Dedifferentiated amniotic fluid mesenchymal stem cell (primary cell): ENCODE data around the gene PGP.
"Not testable (repeated sequence)": the region's sequence is repeated elsewhere in the genome, so short reads cannot be mapped to it uniquely, and the experiment has no call there.

ENCODE experiments used
- DNase-seq: peaks from one replicate; pipeline ENCODE4 v3.0.0-alpha.2; 2016; ENCODE audit errors: extremely low spot score

The PGP gene

GRCh38 chr16:2214719-2214968, at the start of gene PGP:
TSS of gene PGP (minus strand) at chr16:2214840. CDS start at chr16:2214777, 63 bp downstream.
- no peak for DNase-seq

GRCh38 chr16:2263026-2263425, 48.4 kb upstream of the PGP start:
- DNase-seq = not testable (repeated sequence)

GRCh38 chr16:2260250-2260649, 45.6 kb upstream of the PGP start:
- DNase-seq = no peak

GRCh38 chr16:2258530-2258929, 43.9 kb upstream of the PGP start:
- DNase-seq = not testable (repeated sequence)

GRCh38 chr16:2257726-2258125, 43.1 kb upstream of the PGP start:
- DNase-seq = no peak

GRCh38 chr16:2256531-2257140, 42.0 kb upstream of the PGP start:
- DNase-seq = no peak

- DNase-seq = no peak
Observed at GRCh38 chr16:2253293-2253692, 38.7 kb upstream of the PGP start.

GRCh38 chr16:2252806-2253148, 38.1 kb upstream of the PGP start:
- DNase-seq = no peak

- peak; percentile 86 for DNase-seq
Observed at GRCh38 chr16:2251296-2252111, 36.9 kb upstream of the PGP start, which contains the start of gene ECI1. TSS of gene ECI1 (minus strand) at chr16:2251587. CDS start at chr16:2251566, 21 bp downstream.

- no peak for DNase-seq
Observed at GRCh38 chr16:2250652-2251295, 36.1 kb upstream of the PGP start.

- DNase-seq = no peak
Observed at GRCh38 chr16:2246301-2246885, 31.8 kb upstream of the PGP start.

- DNase-seq = no peak
Observed at GRCh38 chr16:2244926-2245795, 30.5 kb upstream of the PGP start.

GRCh38 chr16:2244301-2244700, 29.7 kb upstream of the PGP start:
- no peak for DNase-seq

- DNase-seq = no peak
Observed at GRCh38 chr16:2243781-2244180, 29.1 kb upstream of the PGP start.

GRCh38 chr16:2243031-2243528, 28.4 kb upstream of the PGP start:
- no peak for DNase-seq

GRCh38 chr16:2242598-2242997, 28.0 kb upstream of the PGP start:
- DNase-seq = no peak

- not testable (repeated sequence) for DNase-seq
Observed at GRCh38 chr16:2240331-2240730, 25.7 kb upstream of the PGP start.

GRCh38 chr16:2238838-2239675, 24.4 kb upstream of the PGP start:
- DNase-seq = no peak

GRCh38 chr16:2238150-2238837, 23.7 kb upstream of the PGP start:
- no peak for DNase-seq

GRCh38 chr16:2237493-2238149, 23.0 kb upstream of the PGP start:
- no peak for DNase-seq
